AG04450 (cell line): ENCODE measurements around the gene PLCB2. TPM values are rescaled to one million over a fixed set of nuclear protein-coding genes. Genes with fewer than 3 reads are reported as not detected.

Experiments
- CTCF ChIA-PET: fragments of 300-600, 350-600 bp; formaldehyde crosslinking; extraction: SDS; loops from one replicate; lab custom pipeline; 2022; ENCODE audit warnings: antibody characterized with exemption, inconsistent platforms; lab: Charles Lee
- POLR2A ChIA-PET: fragments of 350-600 bp; formaldehyde crosslinking; extraction: SDS; loops from one replicate; lab custom pipeline; 2021; ENCODE audit warnings: antibody characterized with exemption, inconsistent platforms; lab: Yijun Ruan, JAX
- DNase-seq: peaks from one replicate; pipeline ENCODE4 v3.0.0-alpha.2; 2011; ENCODE audit warnings: low read depth, low spot score
- H3K27ac ChIP-seq: one replicate; pipeline ENCODE4 v1.5.1; 2012; ENCODE audit warnings: low read depth, low read length, control low read depth
- H3K27me3 ChIP-seq: one replicate; pipeline ENCODE4 v1.6.0; 2012; ENCODE audit warnings: low read length; ENCODE audit not compliant: control insufficient read depth, insufficient read depth
- H3K4me3 ChIP-seq: 2 replicates; pipeline ENCODE4 v1.5.1; 2011; ENCODE audit warnings: mild to moderate bottlenecking, low read depth, low read length, control low read depth
- H3K9me3 ChIP-seq: 2 replicates; pipeline ENCODE4 v1.5.1; 2012; ENCODE audit warnings: low read length; ENCODE audit not compliant: control insufficient read depth, insufficient read depth
- polyA plus RNA-seq: library from polyadenylated mRNA; depleted of rRNA; stranded (reverse); fragments of >200 nt; gene quantifications from 2 replicates; pipeline ENCODE4 v1.2.3, GENCODE V29; 2011
- TF ChIP-seq, protein P1 (sequence below): IDR thresholded peaks from 2 replicates; pipeline ENCODE4 v1.5.1; 2011; ENCODE audit warnings: low read depth, low read length, control low read depth, inconsistent platforms

The PLCB2 gene
- polyA plus RNA-seq, 1 experiment = 0.24 TPM

DNA sequence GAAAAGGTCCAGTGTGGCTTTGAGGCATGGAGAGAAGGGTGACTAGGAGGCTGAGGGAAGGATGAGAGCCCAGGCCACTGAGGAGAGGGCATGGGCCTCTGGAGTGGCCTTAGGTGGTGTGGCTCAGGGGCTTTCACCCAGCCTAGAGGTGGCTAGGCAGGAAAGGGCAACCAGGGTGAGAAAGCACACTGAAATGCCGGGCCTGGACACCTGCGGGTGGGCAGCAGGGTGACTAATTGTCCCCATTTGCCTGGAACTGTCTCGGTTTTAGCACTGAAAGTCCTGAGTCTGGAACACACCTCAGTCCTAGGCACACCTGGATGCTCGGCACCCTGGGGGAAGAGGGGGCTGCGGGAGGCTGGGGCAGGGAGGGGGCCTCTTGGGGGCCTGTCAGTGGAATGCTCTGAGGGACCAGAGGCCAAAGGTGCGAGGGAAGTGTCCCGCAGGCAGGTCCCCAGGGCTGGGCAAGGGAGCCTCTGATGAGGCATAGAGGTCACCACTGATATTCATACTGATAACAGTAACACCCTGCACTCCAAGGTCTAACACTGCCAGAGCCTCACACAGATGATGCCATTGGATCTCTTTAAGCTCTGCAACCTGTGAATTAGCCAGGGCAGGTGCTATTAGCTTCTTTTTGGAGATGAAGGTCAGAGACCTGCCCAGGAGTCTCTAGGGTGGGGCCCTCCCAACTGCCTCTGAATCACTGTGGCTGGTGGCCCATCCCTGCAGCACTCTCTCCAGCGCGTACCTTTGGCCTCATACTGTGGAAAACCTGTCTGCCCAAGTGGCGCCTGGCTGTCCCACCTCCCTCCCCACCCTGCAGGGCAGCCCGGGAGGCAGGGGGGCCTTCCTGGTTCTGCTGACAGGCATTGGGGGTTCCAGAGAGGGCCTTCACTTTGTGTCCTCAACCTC, 40.1 kb upstream of the PLCB2 start:
- Histone ChIP-seq H3K4me3 (no peak overlapping the region), H3K27ac (no peak overlapping the region), H3K9me3 (no peaks in the 10 kb centered on the region), H3K27me3 (peaks cover 6% of the 10 kb centered on the region)
- DNase-seq = no peak
- POLR2A ChIA-PET = no interaction called here
- TF ChIP-seq, protein P1, sequence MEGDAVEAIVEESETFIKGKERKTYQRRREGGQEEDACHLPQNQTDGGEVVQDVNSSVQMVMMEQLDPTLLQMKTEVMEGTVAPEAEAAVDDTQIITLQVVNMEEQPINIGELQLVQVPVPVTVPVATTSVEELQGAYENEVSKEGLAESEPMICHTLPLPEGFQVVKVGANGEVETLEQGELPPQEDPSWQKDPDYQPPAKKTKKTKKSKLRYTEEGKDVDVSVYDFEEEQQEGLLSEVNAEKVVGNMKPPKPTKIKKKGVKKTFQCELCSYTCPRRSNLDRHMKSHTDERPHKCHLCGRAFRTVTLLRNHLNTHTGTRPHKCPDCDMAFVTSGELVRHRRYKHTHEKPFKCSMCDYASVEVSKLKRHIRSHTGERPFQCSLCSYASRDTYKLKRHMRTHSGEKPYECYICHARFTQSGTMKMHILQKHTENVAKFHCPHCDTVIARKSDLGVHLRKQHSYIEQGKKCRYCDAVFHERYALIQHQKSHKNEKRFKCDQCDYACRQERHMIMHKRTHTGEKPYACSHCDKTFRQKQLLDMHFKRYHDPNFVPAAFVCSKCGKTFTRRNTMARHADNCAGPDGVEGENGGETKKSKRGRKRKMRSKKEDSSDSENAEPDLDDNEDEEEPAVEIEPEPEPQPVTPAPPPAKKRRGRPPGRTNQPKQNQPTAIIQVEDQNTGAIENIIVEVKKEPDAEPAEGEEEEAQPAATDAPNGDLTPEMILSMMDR = no peak
- CTCF ChIA-PET = no interaction called here

DNA sequence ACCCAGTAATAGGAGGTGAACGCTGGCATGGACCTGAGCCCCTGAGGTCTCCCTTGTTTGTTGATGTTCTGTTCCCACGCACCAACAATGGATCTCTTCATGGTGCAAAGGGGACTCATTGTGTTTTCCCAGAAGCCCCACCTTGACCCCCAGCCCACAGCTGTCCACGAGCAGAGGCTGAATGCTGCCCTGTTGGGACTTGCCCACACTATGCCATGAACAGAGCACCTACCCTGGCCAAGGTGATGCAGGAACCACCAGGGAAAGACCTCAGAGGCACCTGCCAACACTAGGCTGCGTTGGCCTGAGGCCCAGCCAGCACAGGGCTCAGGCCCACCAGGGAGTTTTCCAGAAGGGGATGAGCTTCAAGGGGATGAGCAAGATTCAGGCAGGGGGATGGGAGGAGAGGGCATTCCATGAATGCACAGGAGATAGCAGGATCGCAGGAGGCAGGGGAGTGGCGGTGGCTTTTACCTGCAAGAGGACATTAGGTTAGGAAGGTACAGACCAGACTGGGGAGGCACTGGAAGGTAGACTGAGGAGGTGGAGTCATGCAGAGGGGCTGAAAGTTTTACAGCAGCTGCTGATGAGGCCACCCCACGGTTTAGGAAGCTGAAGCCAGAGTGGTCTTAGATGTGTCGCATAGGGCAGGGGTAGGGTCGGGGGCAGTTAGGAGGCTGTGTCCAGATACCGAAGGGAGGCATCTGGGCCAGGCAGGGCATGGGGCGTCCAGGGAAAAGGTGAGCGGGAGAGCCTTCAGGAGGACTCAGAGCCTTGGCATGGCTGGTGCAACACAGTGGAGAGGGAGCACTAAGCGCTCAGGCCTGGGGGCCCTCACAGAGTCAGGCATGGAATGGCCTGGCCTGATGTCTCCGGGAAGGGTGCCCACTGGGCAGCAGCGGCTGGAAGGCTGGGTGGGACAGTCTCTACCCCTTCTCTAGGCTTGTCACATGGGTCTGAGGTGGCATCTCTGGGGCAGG, 39.1 kb upstream of the PLCB2 start:
- Histone ChIP-seq H3K27ac (no peak overlapping the region), H3K27me3 (peaks cover 6% of the 10 kb centered on the region), H3K4me3 (no peak overlapping the region), H3K9me3 (no peaks in the 10 kb centered on the region)
- ChIA-PET POLR2A (no interaction called here), CTCF (no interaction called here)
- DNase-seq = no peak
- TF ChIP-seq, protein P1 = no peak

DNA sequence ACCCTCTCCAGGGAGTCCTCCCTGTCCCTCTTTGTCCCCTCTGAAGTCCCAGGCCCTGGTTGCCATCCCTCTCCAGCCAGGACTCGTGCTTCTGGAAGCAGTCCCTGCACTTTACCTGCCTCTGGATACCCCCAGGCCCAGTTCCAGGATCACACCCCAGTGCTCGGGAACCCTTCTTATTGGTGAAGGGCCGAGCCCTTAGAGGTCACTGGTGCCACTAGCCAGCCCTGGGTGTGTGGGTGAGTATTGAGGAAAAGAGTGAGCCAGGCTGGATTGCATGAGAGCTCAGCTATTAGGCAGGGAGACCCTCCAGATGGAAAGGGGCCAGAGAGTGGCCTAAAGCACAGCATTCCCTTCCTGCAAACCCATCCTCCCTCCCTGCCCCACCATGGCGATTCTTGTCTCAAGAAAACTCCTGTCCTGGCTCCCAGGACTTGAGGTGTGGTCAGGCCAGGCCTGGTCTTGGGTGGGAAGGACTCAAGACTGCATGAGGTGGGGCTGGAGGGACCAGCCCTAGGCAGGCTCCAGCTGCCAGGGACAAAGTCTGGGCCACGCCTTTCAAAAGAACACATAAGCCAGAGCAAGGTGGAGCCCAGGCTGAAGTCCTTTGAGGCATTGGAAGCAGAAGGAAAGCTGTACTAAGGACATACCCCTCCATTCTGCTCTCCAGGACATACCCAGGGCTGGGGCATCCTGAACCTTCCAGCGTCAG, 38.3 kb upstream of the PLCB2 start:
- Histone ChIP-seq H3K9me3 (no peaks in the 10 kb centered on the region), H3K27me3 (peaks cover 2% of the 10 kb centered on the region), H3K4me3 (no peak overlapping the region), H3K27ac (no peak overlapping the region)
- DNase-seq = no peak
- TF ChIP-seq, protein P1 = no peak
- CTCF ChIA-PET = no interaction called here
- POLR2A ChIA-PET = interaction anchor here (1.7 kb wide), 1 partner anchor 18 kb away, joined by 5 read pairs; no protein-coding TSS in a partner anchor

DNA sequence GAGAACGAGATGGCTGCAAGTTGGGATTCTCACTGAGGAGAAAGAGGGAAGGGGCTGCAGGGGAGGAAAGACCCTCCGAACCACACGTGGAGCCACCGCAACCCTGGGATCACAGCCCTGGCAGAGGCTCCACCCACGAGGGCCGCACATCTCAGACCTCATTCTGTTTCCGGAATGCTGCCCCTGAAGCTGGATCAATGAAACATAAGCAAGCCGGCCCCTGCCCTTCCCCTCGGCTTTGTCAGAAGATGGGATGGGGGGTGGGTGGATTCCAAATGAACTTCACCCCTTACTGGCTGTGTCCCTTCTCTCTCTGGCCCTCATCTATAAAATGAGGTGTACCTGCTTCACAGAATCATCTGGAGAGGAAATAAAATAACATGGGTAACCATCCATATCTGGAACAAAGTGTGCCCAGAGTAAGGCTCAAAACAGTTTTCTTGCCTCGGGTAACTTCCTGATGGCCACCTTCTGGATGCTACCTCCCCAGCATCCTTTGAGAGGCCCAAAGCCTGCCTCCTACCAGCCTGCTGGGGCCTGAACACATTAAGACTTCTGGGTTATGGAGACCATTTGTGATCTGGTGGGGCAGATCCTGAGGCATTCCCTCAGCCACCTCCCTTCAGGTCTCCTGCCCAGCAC, 37.6 kb upstream of the PLCB2 start:
- H3K27ac ChIP-seq = peak overlapping the region; percentile 11
- no peaks in the 10 kb centered on the region for H3K27me3 ChIP-seq
- no peak for DNase-seq
- ChIA-PET POLR2A (interaction anchor here (1.6 to 1.7 kb wide), 2 partner anchors 14 to 17 kb away, joined by 5 read pairs; no protein-coding TSS in a partner anchor), CTCF (interaction anchor here (0.6 to 2.5 kb wide), 17 partner anchors 9 to 157 kb away, joined by 3 to 19 read pairs (median 6); partner anchors contain the start of genes DISP2, IVD and KNSTRN)
- H3K4me3 ChIP-seq = no peak overlapping the region
- TF ChIP-seq, protein P1 = no peak
- H3K9me3 ChIP-seq = no peaks in the 10 kb centered on the region
